Measurements from ENCODE around the gene ABHD16A.

- TF ChIP-seq, protein P1, sequence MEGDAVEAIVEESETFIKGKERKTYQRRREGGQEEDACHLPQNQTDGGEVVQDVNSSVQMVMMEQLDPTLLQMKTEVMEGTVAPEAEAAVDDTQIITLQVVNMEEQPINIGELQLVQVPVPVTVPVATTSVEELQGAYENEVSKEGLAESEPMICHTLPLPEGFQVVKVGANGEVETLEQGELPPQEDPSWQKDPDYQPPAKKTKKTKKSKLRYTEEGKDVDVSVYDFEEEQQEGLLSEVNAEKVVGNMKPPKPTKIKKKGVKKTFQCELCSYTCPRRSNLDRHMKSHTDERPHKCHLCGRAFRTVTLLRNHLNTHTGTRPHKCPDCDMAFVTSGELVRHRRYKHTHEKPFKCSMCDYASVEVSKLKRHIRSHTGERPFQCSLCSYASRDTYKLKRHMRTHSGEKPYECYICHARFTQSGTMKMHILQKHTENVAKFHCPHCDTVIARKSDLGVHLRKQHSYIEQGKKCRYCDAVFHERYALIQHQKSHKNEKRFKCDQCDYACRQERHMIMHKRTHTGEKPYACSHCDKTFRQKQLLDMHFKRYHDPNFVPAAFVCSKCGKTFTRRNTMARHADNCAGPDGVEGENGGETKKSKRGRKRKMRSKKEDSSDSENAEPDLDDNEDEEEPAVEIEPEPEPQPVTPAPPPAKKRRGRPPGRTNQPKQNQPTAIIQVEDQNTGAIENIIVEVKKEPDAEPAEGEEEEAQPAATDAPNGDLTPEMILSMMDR (IDR thresholded peaks at IDR 0.05), result no peak
- TF ChIP-seq, protein P2, sequence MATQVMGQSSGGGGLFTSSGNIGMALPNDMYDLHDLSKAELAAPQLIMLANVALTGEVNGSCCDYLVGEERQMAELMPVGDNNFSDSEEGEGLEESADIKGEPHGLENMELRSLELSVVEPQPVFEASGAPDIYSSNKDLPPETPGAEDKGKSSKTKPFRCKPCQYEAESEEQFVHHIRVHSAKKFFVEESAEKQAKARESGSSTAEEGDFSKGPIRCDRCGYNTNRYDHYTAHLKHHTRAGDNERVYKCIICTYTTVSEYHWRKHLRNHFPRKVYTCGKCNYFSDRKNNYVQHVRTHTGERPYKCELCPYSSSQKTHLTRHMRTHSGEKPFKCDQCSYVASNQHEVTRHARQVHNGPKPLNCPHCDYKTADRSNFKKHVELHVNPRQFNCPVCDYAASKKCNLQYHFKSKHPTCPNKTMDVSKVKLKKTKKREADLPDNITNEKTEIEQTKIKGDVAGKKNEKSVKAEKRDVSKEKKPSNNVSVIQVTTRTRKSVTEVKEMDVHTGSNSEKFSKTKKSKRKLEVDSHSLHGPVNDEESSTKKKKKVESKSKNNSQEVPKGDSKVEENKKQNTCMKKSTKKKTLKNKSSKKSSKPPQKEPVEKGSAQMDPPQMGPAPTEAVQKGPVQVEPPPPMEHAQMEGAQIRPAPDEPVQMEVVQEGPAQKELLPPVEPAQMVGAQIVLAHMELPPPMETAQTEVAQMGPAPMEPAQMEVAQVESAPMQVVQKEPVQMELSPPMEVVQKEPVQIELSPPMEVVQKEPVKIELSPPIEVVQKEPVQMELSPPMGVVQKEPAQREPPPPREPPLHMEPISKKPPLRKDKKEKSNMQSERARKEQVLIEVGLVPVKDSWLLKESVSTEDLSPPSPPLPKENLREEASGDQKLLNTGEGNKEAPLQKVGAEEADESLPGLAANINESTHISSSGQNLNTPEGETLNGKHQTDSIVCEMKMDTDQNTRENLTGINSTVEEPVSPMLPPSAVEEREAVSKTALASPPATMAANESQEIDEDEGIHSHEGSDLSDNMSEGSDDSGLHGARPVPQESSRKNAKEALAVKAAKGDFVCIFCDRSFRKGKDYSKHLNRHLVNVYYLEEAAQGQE (IDR thresholded peaks at IDR 0.05; ENCODE audit: insufficient read depth in 1 of 2, low read depth in 2 of 2, low read length in 1 of 2), result no peak
- TF ChIP-seq POLR2AphosphoS5 (IDR thresholded peaks at IDR 0.05; ENCODE audit: low read depth, low read length), result no peak
Observed at GRCh38 chr6:31706599-31706998, 3.5 kb upstream of the ABHD16A start, which contains the start of gene LY6G6F.

Measured in Panc1 (cell line).